Middle frontal gyrus (tissue), 1 donor: ENCODE measurements around the gene CYP3A7.
"Not testable (repeated sequence)": the region's sequence is repeated elsewhere in the genome, so short reads cannot be mapped to it uniquely, and the experiment has no call there.

ENCODE experiments used
- DNase-seq: peaks from one replicate; pipeline ENCODE4 v3.0.0-alpha.2; 2015; ENCODE audit warnings: low spot score; ENCODE audit errors: extremely low spot score

Gene CYP3A7

DNA sequence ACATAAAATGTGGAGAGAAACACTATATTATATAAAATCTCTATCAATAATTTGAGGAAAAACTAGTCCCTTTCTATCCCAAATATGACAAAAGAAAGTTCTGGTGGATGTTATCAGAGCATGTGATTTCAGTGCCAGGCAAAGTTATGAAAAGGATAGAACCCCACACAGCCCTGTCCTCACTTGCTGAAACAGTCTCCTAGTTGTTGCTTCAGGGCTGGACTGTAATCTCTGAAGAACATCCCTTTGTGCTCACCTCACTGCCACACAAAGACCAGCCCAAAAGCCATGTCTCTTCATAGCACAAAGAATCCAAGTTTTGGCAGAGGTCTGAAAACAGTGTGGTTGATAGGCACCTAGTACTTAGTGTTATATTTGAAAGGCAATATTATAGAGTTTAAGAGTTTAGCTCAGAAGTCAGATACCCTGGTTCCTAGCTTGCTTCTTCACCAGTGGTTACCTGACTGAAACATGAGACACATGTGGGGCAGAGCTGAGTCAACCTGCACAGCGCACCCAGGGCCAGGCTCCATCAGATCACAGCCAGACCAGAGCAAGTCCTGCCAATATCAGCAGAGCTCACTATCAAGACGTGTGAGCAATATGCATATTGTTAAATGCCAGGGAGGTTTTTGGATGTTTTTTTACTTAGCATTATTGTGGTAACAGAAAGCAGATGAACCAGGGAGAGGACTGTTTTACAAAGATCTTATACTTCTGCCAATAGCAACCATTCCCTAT lies 25.0 kb downstream of the CYP3A7 start:
- no peak for DNase-seq

DNA sequence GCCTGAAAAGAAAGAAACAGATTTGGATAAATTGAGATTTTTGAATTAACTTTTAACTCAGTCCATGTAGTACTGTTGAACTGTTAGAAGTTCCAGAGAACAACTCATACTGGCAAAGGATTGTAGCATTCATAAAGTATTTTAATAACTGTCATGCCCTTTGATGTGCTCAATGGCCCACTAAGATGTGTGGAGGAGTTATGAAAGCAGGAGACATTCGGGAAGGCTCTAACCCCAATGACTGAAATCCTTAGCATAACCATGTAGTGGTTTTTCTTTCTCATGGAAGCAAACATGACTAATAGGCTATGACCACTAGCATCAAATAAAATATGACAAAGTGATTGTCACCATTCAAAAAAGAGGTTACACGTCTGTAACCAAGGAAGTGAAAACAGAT lies 25.7 kb downstream of the CYP3A7 start:
- no peak for DNase-seq

DNA sequence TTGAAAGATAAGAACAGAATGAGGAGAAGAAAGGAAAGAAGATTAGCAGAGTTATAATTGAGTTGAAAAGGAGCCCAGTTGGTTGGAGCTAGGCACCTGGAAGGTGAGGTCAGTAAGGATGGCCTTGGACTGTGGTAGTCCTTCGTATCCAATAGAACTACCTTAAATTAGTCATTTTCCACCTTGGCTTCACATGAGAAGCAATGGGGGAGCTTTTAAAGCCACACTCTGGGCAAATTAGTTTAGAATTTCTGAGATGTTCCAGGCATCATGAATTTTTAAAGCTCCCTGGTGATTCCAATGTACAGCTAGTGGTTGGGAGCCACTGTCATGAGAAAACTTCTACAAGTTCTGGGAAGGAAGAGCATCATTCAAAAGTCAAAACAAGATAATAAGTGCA lies 27.9 kb downstream of the CYP3A7 start:
- DNase-seq: no peak

DNA sequence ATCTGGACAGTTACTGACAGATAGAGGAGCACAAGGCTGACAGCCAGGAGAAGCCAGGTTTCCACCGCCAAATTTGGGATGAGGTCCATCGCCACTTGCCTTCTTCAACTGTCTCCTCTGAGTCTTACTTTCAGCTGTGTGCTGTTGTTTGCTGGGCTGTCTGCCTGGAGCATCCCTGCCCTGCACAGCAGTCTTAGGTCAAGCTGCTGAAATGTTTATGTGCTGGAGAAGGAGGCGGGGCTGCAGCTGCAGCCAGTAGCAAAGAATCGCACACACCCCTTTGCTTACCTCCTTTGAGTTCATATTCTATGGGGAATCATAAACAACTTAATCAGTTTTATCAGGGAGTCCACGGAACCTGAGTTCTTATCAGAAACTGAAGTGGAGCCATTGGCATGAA lies 35.0 kb downstream of the CYP3A7 start:
- DNase-seq: no peak

DNA sequence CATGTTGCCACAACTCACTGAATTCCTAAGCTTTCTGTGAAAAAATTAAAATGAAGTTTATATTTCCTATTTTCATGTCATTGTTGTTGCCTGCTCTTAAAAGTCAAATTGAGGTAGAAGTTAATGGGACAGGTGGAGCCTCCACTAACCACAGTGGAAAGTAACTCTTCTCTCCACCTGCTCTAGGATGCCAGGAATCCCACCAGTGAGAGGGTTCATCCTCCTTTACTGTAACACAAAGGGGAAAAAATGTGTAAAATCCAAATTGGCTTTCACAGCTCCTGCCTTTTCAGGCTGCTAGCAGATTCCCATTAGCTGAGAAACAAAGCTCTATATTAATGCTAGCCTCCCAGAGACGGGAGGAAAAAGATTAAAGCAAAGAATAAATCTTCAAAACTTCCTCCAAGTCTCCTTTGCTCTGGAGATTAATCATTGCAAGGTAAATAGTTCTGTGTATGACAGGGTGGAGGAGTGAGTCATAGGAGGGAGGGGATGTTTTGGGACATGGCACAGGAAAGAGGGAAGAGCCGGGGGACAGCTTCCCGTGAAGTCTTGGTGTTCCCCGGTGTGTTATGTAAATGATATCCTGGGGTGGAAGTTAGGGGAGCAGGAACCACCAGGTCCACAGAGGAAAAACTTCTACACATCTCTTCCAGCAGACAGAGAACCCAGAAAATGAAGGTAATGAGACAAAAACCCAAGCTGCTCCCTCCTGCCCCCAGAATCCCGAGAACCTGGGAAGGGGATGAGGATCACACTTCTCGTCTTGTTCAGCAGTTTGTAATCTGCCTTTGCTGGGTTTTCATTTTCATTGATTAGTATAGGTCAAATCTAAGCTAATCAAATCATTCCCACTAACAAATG lies 35.9 kb downstream of the CYP3A7 start:
- not testable (repeated sequence) for DNase-seq

DNA sequence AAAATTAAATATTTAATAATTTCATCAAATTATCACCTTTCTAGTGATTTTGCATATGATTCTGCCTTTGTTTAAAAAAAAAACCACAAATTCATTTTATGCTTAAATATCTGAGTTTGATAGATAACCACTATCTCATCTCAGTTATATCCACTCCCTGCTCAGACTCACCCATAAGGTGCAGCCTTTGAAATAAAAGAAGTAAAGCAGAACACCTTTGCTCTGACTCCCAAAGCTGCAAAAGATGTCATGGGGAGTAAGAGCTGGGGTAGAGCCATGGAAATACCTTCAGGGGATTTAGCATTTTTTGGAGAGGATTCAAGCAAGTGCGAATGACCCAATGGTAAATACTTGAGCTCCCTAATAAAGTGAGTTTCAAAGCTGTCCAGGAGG lies 40.1 kb downstream of the CYP3A7 start:
- no peak for DNase-seq

- no peak for DNase-seq
These were observed 40.6 kb downstream of the CYP3A7 start for GRCh38 chr7:99694201-99694911.

GRCh38 chr7:99693427-99694200 lies 41.4 kb downstream of the CYP3A7 start:
- no peak for DNase-seq

GRCh38 chr7:99693100-99693426 lies 41.9 kb downstream of the CYP3A7 start:
- DNase-seq: no peak

DNA sequence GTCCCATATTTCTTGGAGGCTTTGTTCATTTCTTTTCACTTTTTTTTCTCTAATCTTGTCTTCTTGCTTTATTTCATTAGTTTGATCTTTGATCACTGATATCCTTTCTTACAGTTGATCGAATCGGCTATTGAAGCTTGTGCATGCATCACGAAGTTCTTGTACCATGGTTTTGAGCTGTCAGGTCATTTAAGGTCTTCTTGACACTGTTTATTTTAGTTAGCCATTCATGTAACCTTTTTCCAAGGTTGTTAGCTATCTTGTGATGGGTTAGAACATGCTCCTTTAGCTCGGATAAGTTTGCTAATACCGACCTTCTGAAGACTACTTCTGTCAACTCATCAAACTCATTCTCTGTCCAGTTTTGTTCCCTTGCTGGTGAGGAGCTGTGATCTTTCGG lies 42.4 kb downstream of the CYP3A7 start:
- not testable (repeated sequence) for DNase-seq

GRCh38 chr7:99691658-99692057 lies 43.3 kb downstream of the CYP3A7 start:
- not testable (repeated sequence) for DNase-seq

DNA sequence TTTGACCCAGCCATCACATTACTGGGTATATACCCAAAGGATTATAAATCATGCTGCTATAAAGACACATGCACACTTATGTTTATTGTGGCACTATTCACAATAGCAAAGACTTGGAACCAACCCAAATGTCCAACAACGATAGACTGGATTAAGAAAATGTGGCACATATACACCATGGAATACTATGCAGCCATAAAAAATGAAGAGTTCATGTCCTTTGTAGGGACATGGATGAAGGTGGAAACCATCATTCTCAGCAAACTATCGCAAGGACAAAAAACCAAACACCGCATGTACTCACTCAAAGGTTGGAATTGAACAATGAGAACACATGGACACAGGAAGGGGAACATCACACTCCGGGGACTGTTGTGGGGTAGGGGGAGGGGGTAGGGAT lies 44.1 kb downstream of the CYP3A7 start:
- DNase-seq: not testable (repeated sequence)

- not testable (repeated sequence) for DNase-seq
These were observed 49.0 kb downstream of the CYP3A7 start for GRCh38 chr7:99685871-99686608.

DNA sequence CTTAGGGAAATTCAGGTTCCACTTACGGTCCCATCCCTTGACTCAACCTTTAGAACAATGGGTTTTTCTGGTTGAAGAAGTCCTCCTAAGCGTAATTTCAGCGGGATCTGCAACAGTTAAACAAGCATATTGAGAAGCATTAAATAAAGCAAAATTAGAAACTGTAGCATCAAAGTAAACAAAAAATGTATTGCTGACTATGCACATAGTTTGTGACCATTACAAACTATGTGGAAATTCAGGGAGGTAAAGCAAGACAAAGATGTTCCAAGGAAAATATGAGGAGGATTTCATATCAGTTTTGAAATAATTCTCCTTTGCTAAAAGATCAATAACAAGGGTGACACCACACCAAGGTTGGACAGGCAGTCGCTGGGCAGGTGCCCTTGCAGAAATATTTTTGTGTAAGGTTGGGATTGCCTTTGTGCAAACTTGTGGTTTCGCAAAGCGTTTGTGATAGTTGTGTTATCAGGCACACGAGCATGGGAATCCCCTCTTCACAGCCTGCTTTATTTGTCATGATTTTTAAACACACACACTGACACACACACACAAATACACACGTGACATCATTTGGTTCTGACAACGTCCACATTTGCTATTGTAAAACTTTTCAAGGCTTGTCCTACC lies 49.8 kb downstream of the CYP3A7 start:
- no peak for DNase-seq

- DNase-seq: no peak
These were observed 55.4 kb downstream of the CYP3A7 start, which contains the start of gene CYP3A5 for GRCh38 chr7:99679400-99680191. CYP3A5 (minus strand) TSS chr7:99679996; CDS start chr7:99679896, 100 bp downstream.

DNA sequence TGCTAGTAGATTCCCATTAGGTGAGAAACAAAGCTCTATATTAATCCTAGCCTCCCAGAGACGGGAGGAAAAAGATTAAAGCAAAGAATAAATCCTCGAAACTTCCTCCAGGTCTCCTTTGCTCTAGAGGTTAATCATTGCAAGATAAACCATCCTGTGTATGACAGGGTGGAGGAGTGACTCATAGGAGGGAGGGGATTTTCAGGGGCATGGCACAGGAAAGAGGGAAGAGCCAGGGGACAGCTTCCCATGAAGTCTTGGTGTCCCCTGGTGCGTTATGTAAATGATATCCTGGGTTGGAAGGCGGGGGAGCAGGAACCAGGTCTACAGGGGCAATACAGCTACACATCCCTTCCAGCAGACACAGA lies 56.0 kb downstream of the CYP3A7 start:
- DNase-seq: no peak

DNA sequence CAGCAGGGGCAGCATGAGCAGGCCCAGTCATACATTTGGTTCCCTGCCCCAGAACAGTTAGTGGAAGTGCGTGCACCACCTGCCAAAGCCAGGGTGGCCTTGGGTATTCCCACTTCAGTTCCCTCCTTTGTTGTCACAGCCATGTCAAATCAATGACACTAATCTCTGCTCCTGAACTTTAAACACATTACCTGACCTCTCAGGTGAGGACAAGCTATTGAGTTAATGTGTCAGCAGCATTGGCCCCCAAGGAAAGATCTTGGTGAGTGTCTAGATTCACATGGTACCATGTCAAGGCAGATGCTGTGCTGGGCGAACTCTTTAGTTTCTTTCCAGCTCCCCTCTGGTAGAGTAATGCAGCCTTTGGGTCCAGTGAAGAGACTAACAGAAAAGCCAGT lies 57.3 kb downstream of the CYP3A7 start:
- no peak for DNase-seq

- DNase-seq: no peak
These were observed 57.9 kb downstream of the CYP3A7 start for GRCh38 chr7:99677013-99677647.
